ENCODE measurements around the gene PCDHA6. TPM values are rescaled to one million over a fixed set of nuclear protein-coding genes. Genes with fewer than 3 reads are reported as not detected.
A peak's percentile ranks its signal among the peaks of the same experiment; 100 is the strongest.

PCDHA6 gene
- total RNA-seq, 2 donors from 2014 or later = 6.2 to 6.5 TPM

DNA sequence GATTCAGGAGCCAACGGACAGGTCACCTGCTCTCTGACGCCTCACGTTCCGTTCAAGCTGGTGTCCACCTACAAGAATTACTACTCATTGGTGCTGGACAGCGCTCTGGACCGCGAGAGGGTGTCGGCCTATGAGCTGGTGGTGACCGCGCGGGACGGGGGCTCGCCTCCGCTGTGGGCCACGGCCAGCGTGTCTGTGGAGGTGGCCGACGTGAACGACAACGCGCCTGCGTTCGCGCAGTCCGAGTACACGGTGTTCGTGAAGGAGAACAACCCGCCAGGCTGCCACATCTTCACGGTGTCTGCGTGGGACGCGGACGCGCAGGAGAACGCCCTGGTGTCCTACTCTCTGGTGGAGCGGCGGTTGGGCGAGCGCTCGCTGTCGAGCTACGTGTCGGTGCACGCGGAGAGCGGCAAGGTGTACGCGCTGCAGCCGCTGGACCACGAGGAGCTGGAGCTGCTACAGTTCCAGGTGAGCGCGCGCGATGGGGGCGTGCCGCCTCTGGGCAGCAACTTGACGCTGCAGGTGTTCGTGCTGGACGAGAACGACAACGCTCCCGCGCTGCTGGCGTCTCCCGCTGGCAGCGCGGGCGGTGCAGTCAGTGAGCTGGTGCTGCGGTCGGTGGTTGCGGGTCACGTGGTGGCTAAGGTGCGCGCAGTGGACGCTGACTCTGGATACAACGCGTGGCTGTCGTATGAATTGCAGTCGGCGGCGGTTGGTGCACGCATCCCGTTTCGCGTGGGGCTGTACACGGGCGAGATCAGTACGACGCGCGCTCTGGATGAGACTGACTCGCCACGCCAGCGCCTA is 29.6 kb downstream of the PCDHA6 start:
- DNase-seq = peak; percentile 42
- TF ChIP-seq, protein P1, sequence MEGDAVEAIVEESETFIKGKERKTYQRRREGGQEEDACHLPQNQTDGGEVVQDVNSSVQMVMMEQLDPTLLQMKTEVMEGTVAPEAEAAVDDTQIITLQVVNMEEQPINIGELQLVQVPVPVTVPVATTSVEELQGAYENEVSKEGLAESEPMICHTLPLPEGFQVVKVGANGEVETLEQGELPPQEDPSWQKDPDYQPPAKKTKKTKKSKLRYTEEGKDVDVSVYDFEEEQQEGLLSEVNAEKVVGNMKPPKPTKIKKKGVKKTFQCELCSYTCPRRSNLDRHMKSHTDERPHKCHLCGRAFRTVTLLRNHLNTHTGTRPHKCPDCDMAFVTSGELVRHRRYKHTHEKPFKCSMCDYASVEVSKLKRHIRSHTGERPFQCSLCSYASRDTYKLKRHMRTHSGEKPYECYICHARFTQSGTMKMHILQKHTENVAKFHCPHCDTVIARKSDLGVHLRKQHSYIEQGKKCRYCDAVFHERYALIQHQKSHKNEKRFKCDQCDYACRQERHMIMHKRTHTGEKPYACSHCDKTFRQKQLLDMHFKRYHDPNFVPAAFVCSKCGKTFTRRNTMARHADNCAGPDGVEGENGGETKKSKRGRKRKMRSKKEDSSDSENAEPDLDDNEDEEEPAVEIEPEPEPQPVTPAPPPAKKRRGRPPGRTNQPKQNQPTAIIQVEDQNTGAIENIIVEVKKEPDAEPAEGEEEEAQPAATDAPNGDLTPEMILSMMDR (conservative IDR thresholded peaks at IDR 0.05) = no peak
- Histone ChIP-seq H3K27me3 (ENCODE audit: control insufficient read depth, insufficient read depth, low read length, poor library complexity, severe bottlenecking) (no peaks in the 10 kb centered on the region), H3K27ac (ENCODE audit: low read depth, low read length) (no peak overlapping the region), H3K4me1 (ENCODE audit: control insufficient read depth, insufficient read depth, low read length) (no peaks in the 10 kb centered on the region), H3K9me3 (ENCODE audit: control insufficient read depth, low read length) (peaks cover 5% of the 10 kb centered on the region), H3K36me3 (ENCODE audit: control insufficient read depth, insufficient read depth, low read length) (no peaks in the 10 kb centered on the region), H3K9ac (ENCODE audit: extremely low read depth, low read length, poor library complexity, severe bottlenecking) (no peak overlapping the region), H3K4me3 (ENCODE audit: low read length) (no peak overlapping the region)
- 97 to 99% methylated on average over 77 to 94 of the region's 94 CpGs for WGBS, 2 experiments (ENCODE audit: insufficient coverage in 1 of 2, insufficient read length in 1 of 2)
- H3K27me3 Mint-ChIP-seq (ENCODE audit: insufficient read depth) = no peaks in the 10 kb centered on the region
- H3K9me3 Mint-ChIP-seq = peaks cover 37% of the 10 kb centered on the region
- H3K4me3 Mint-ChIP-seq = peak overlapping the region; percentile 96
- H3K27ac Mint-ChIP-seq = no peak overlapping the region
- peaks cover 41% of the 10 kb centered on the region for H3K36me3 Mint-ChIP-seq (ENCODE audit: low read depth)
- H3K4me1 Mint-ChIP-seq = peaks cover 6% of the 10 kb centered on the region

DNA sequence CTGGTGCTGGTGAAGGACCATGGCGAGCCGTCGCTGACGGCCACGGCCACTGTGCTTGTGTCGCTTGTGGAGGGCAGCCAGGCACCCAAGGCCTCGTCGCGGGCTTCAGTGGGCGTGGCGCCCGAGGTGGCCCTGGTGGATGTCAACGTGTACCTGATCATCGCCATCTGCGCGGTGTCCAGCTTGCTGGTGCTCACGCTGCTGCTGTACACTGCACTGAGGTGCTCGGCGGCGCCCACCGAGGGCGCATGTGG is 30.2 kb downstream of the PCDHA6 start:
- no peak for DNase-seq
- no peaks in the 10 kb centered on the region for H3K27me3 Mint-ChIP-seq (ENCODE audit: insufficient read depth)
- Histone ChIP-seq H3K4me1 (ENCODE audit: control insufficient read depth, insufficient read depth, low read length) (no peaks in the 10 kb centered on the region), H3K27me3 (ENCODE audit: control insufficient read depth, insufficient read depth, low read length, poor library complexity, severe bottlenecking) (no peaks in the 10 kb centered on the region), H3K4me3 (ENCODE audit: low read length) (no peak overlapping the region), H3K27ac (ENCODE audit: low read depth, low read length) (no peak overlapping the region), H3K9me3 (ENCODE audit: control insufficient read depth, low read length) (peaks cover 5% of the 10 kb centered on the region), H3K9ac (ENCODE audit: extremely low read depth, low read length, poor library complexity, severe bottlenecking) (no peak overlapping the region), H3K36me3 (ENCODE audit: control insufficient read depth, insufficient read depth, low read length) (no peaks in the 10 kb centered on the region)
- H3K4me1 Mint-ChIP-seq = peaks cover 6% of the 10 kb centered on the region
- TF ChIP-seq, protein P1 (conservative IDR thresholded peaks at IDR 0.05) = no peak
- WGBS, 2 experiments (ENCODE audit: insufficient coverage in 1 of 2, insufficient read length in 1 of 2) = 93 to 94% methylated on average over 6 to 22 of the region's 22 CpGs
- H3K27ac Mint-ChIP-seq = no peak overlapping the region
- peaks cover 47% of the 10 kb centered on the region for H3K36me3 Mint-ChIP-seq (ENCODE audit: low read depth)
- H3K4me3 Mint-ChIP-seq = no peak overlapping the region
- peaks cover 42% of the 10 kb centered on the region for H3K9me3 Mint-ChIP-seq

DNA sequence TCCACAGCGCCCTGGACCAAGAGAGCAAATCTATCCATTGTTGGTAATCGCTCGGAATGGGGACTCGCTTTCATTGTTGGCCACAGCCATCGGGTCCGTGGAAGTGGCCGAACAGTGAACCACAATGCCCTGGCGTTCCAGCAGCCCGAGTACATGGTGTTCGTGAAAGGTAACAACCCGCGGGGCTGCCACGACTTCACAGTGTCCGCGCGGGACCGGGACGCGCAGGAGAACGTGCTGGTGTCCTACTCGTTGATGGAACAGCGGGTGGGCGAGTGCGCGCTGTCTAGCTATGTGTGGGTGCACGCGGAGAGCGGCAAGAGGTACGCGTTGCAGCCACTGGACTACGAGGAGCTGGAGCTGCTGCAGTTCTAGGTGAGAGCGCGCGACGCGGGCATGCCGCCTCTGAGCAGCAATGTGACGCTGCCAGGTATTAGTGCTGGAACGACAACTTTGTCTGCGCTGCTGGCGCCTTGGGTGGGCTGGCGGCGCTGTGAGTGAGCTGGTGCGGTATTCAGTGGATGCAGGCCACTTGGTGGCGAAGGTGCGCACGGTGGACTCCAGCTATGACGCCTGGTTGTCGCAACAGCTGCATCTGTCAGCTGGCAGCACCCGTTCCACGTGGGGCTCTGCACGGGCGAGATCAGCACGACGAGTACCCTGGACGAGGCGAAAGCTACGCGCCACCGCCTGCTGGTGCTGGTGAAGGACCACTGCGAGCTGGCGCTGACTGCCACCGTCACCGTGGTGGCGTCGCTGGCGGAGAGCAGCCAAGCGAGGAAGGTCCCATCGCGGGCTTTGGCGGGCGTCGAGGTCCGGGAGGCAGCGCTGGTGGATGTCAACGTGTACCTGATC is 34.9 kb downstream of the PCDHA6 start:
- Histone ChIP-seq H3K4me3 (ENCODE audit: low read length) (no peak overlapping the region), H3K4me1 (ENCODE audit: control insufficient read depth, insufficient read depth, low read length) (no peaks in the 10 kb centered on the region), H3K9me3 (ENCODE audit: control insufficient read depth, low read length) (no peaks in the 10 kb centered on the region), H3K27me3 (ENCODE audit: control insufficient read depth, insufficient read depth, low read length, poor library complexity, severe bottlenecking) (no peaks in the 10 kb centered on the region), H3K27ac (ENCODE audit: low read depth, low read length) (no peak overlapping the region), H3K9ac (ENCODE audit: extremely low read depth, low read length, poor library complexity, severe bottlenecking) (no peak overlapping the region), H3K36me3 (ENCODE audit: control insufficient read depth, insufficient read depth, low read length) (no peaks in the 10 kb centered on the region)
- peaks cover 35% of the 10 kb centered on the region for H3K9me3 Mint-ChIP-seq
- H3K36me3 Mint-ChIP-seq (ENCODE audit: low read depth) = peaks cover 47% of the 10 kb centered on the region
- peak; percentile 42 for DNase-seq
- H3K4me3 Mint-ChIP-seq = no peak overlapping the region
- TF ChIP-seq, protein P1 (conservative IDR thresholded peaks at IDR 0.05) = no peak
- H3K27me3 Mint-ChIP-seq (ENCODE audit: insufficient read depth) = no peaks in the 10 kb centered on the region
- 96% methylated on average over 70 to 76 of the region's 76 CpGs for WGBS, 2 experiments (ENCODE audit: insufficient coverage in 1 of 2, insufficient read length in 1 of 2)
- H3K4me1 Mint-ChIP-seq = peaks cover 2% of the 10 kb centered on the region
- no peak overlapping the region for H3K27ac Mint-ChIP-seq
